Measurements from ENCODE around the gene CMBL.
"Not testable (repeated sequence)": the region's sequence is repeated elsewhere in the genome, so short reads cannot be mapped to it uniquely, and the experiment has no call there.

The CMBL gene

GRCh38 chr5:10307206-10308148 lies at the start of gene CMBL:
TSS of gene CMBL (minus strand) at chr5:10307902. CDS start at chr5:10290762, 17,140 bp downstream.
- DNase-seq (ENCODE audit: low read depth), result no peak

- DNase-seq (ENCODE audit: low read depth), result no peak
Measured at GRCh38 chr5:10355071-10355889, 47.6 kb upstream of the CMBL start.

- no peak for DNase-seq (ENCODE audit: low read depth)
Measured at GRCh38 chr5:10354048-10354872, 46.6 kb upstream of the CMBL start.

GRCh38 chr5:10353241-10354047 lies 45.7 kb upstream of the CMBL start, which contains the start of gene MARCHF6:
TSS of gene MARCHF6 (plus strand) at chr5:10353695. CDS start at chr5:10353899, 204 bp downstream.
- DNase-seq (ENCODE audit: low read depth), result peak; percentile 81

GRCh38 chr5:10352430-10353240 lies 44.9 kb upstream of the CMBL start:
- DNase-seq (ENCODE audit: low read depth), result no peak

- no peak for DNase-seq (ENCODE audit: low read depth)
Measured at GRCh38 chr5:10351919-10352318, 44.2 kb upstream of the CMBL start.

- DNase-seq (ENCODE audit: low read depth), result peak; percentile 48
Measured at GRCh38 chr5:10351199-10351905, 43.6 kb upstream of the CMBL start.

- no peak for DNase-seq (ENCODE audit: low read depth)
Measured at GRCh38 chr5:10348258-10348657, 40.6 kb upstream of the CMBL start.

GRCh38 chr5:10344461-10345106 lies 36.9 kb upstream of the CMBL start:
- DNase-seq (ENCODE audit: low read depth), result not testable (repeated sequence)

- no peak for DNase-seq (ENCODE audit: low read depth)
Measured at GRCh38 chr5:10343486-10343885, 35.8 kb upstream of the CMBL start.

- no peak for DNase-seq (ENCODE audit: low read depth)
Measured at GRCh38 chr5:10339958-10340357, 32.3 kb upstream of the CMBL start.

GRCh38 chr5:10339058-10339811 lies 31.5 kb upstream of the CMBL start:
- DNase-seq (ENCODE audit: low read depth), result no peak

GRCh38 chr5:10338686-10339057 lies 31.0 kb upstream of the CMBL start:
- no peak for DNase-seq (ENCODE audit: low read depth)

- DNase-seq (ENCODE audit: low read depth), result no peak
Measured at GRCh38 chr5:10337986-10338385, 30.3 kb upstream of the CMBL start.

- no peak for DNase-seq (ENCODE audit: low read depth)
Measured at GRCh38 chr5:10337107-10337506, 29.4 kb upstream of the CMBL start.

GRCh38 chr5:10335711-10336470 lies 28.2 kb upstream of the CMBL start:
- DNase-seq (ENCODE audit: low read depth), result no peak

GRCh38 chr5:10334831-10335230 lies 27.1 kb upstream of the CMBL start:
- DNase-seq (ENCODE audit: low read depth), result no peak

Data from fibroblast of the conjunctiva (primary cell).